Spinal cord (tissue), 10 donors: ENCODE results near the gene MVB12B. TPM values are rescaled to one million over a fixed set of nuclear protein-coding genes. Genes with fewer than 3 reads are reported as not detected.
A peak's percentile ranks its signal among the peaks of the same experiment; 100 is the strongest.

Experiments
- DNase-seq, 6 donors: peaks; one replicate each; pipeline versions ENCODE4 v3.0.0 to v3.0.0-alpha.2; 2013 to 2015; ENCODE audit warnings: low spot score in 6 of 6, low read depth in 4 of 6
- H3K27ac ChIP-seq: one replicate; pipeline ENCODE4 v1.5.1; 2013; ENCODE audit warnings: low read depth, low read length, control low read depth
- H3K27me3 ChIP-seq: one replicate; pipeline ENCODE4 v1.6.1; 2013; ENCODE audit warnings: low read length; ENCODE audit not compliant: control insufficient read depth, insufficient read depth
- H3K36me3 ChIP-seq: one replicate; pipeline ENCODE4 v1.6.1; 2013; ENCODE audit warnings: low read length; ENCODE audit not compliant: control insufficient read depth, insufficient read depth
- H3K4me1 ChIP-seq: one replicate; pipeline ENCODE4 v1.6.1; 2013; ENCODE audit warnings: low read length; ENCODE audit not compliant: control insufficient read depth, insufficient read depth
- H3K4me3 ChIP-seq: one replicate; pipeline ENCODE4 v1.5.1; 2013; ENCODE audit warnings: low read depth, low read length, control low read depth
- H3K9me3 ChIP-seq: one replicate; pipeline ENCODE4 v1.6.1; 2013; ENCODE audit warnings: low read length; ENCODE audit not compliant: control insufficient read depth, insufficient read depth
- WGBS: methylation state at CpG from one replicate; pipeline ENCODE4 v1.1.5; 2013; ENCODE audit warnings: missing lambda C conversion rate; ENCODE audit not compliant: insufficient coverage; 5-methylcytosine and 5-hydroxymethylcytosine counted together
- polyA plus RNA-seq, 2 donors: library from polyadenylated mRNA; unstranded; fragments of 120-200 nt; gene quantifications; one replicate each; pipeline ENCODE4 v1.2.1, GENCODE V29; 2013; ENCODE audit not compliant: insufficient read length in 2 of 2
- total RNA-seq, 2 donors: library from RNA; depleted of rRNA in 1 of 2; stranded (reverse); fragments of 120-200 nt in 1 of 2; fragments of >200 nt in 1 of 2; gene quantifications; one replicate each; pipeline versions ENCODE4 v1.2.3 to v1.2.4, GENCODE V29; 2013 to 2014
- donor health status: healthy.

The MVB12B gene
- total and polyA plus RNA-seq, 4 donors, result 28.9 to 84.2 (median 55.6) TPM

GRCh38 chr9:126407114-126407870, 80.7 kb downstream of the MVB12B start:
- H3K27ac ChIP-seq, result peak overlapping the region; percentile 3
- H3K9me3 ChIP-seq, result no peaks in the 10 kb centered on the region
- 45% methylated on average over 5 of the region's 19 CpGs for WGBS
- peaks cover 30% of the 10 kb centered on the region for H3K4me1 ChIP-seq
- peak in 2 of 6 donors; percentile 51 to 52 for DNase-seq
- no peaks in the 10 kb centered on the region for H3K27me3 ChIP-seq
- H3K4me3 ChIP-seq, result no peak overlapping the region
- peaks cover 30% of the 10 kb centered on the region for H3K36me3 ChIP-seq

- peak in 2 of 6 donors; percentile 64 to 82 for DNase-seq
- peaks cover 30% of the 10 kb centered on the region for H3K4me1 ChIP-seq
- H3K27me3 ChIP-seq, result no peaks in the 10 kb centered on the region
- WGBS, result 53% methylated on average over 6 of the region's 10 CpGs
- no peaks in the 10 kb centered on the region for H3K9me3 ChIP-seq
- H3K36me3 ChIP-seq, result peaks cover 26% of the 10 kb centered on the region
- H3K27ac ChIP-seq, result no peak overlapping the region
- no peak overlapping the region for H3K4me3 ChIP-seq
These were observed 81.4 kb downstream of the MVB12B start for GRCh38 chr9:126408004-126408403.

GRCh38 chr9:126410229-126410628, 83.6 kb downstream of the MVB12B start:
- Histone ChIP-seq H3K4me1 (peaks cover 26% of the 10 kb centered on the region), H3K9me3 (no peaks in the 10 kb centered on the region), H3K27me3 (no peaks in the 10 kb centered on the region), H3K36me3 (peaks cover 23% of the 10 kb centered on the region), H3K27ac (no peak overlapping the region), H3K4me3 (no peak overlapping the region)
- 100% methylated on average over 1 of the region's 4 CpGs for WGBS
- no peak for DNase-seq

GRCh38 chr9:126411225-126411947, 84.8 kb downstream of the MVB12B start:
- Histone ChIP-seq H3K36me3 (peaks cover 32% of the 10 kb centered on the region), H3K9me3 (no peaks in the 10 kb centered on the region), H3K27ac (no peak overlapping the region), H3K4me3 (no peak overlapping the region), H3K4me1 (peaks cover 24% of the 10 kb centered on the region), H3K27me3 (no peaks in the 10 kb centered on the region)
- DNase-seq, result no peak
- 90% methylated on average over 7 of the region's 12 CpGs for WGBS

GRCh38 chr9:126411948-126412284, 85.3 kb downstream of the MVB12B start:
- peaks cover 37% of the 10 kb centered on the region for H3K36me3 ChIP-seq
- no peak overlapping the region for H3K4me3 ChIP-seq
- H3K27me3 ChIP-seq, result no peaks in the 10 kb centered on the region
- DNase-seq, result no peak
- no peaks in the 10 kb centered on the region for H3K9me3 ChIP-seq
- WGBS, result 93% methylated on average over 3 of the region's 6 CpGs
- no peak overlapping the region for H3K27ac ChIP-seq
- H3K4me1 ChIP-seq, result peaks cover 24% of the 10 kb centered on the region

GRCh38 chr9:126412905-126413304, 86.3 kb downstream of the MVB12B start:
- DNase-seq, result no peak
- H3K9me3 ChIP-seq, result no peaks in the 10 kb centered on the region
- peaks cover 18% of the 10 kb centered on the region for H3K4me1 ChIP-seq
- H3K27ac ChIP-seq, result no peak overlapping the region
- no peak overlapping the region for H3K4me3 ChIP-seq
- H3K27me3 ChIP-seq, result no peaks in the 10 kb centered on the region
- H3K36me3 ChIP-seq, result peaks cover 37% of the 10 kb centered on the region
- WGBS, result no CpG with 5 or more reads among the region's 3 CpGs

GRCh38 chr9:126413391-126414068, 86.9 kb downstream of the MVB12B start:
- H3K9me3 ChIP-seq, result no peaks in the 10 kb centered on the region
- no peak overlapping the region for H3K27ac ChIP-seq
- H3K36me3 ChIP-seq, result peaks cover 34% of the 10 kb centered on the region
- peaks cover 12% of the 10 kb centered on the region for H3K4me1 ChIP-seq
- H3K4me3 ChIP-seq, result no peak overlapping the region
- WGBS, result 76% methylated on average over 3 of the region's 7 CpGs
- H3K27me3 ChIP-seq, result no peaks in the 10 kb centered on the region
- no peak for DNase-seq

- H3K27ac ChIP-seq, result no peak overlapping the region
- H3K36me3 ChIP-seq, result peaks cover 27% of the 10 kb centered on the region
- no peak for DNase-seq
- WGBS, result 87% methylated on average over 15 of the region's 16 CpGs
- H3K4me1 ChIP-seq, result peaks cover 11% of the 10 kb centered on the region
- no peak overlapping the region for H3K4me3 ChIP-seq
- no peaks in the 10 kb centered on the region for H3K27me3 ChIP-seq
- no peaks in the 10 kb centered on the region for H3K9me3 ChIP-seq
These were observed 89.2 kb downstream of the MVB12B start for GRCh38 chr9:126415741-126416370.

- Histone ChIP-seq H3K4me1 (peaks cover 21% of the 10 kb centered on the region), H3K36me3 (peaks cover 33% of the 10 kb centered on the region), H3K27ac (no peak overlapping the region), H3K9me3 (no peaks in the 10 kb centered on the region), H3K27me3 (no peaks in the 10 kb centered on the region), H3K4me3 (no peak overlapping the region)
- DNase-seq, result peak in 1 of 6 donors; percentile 68
These were observed 90.4 kb downstream of the MVB12B start for GRCh38 chr9:126417043-126417442.
